PC-9 (cell line): ENCODE measurements around the gene ZDHHC12. TPM values are rescaled to one million over a fixed set of nuclear protein-coding genes. Genes with fewer than 3 reads are reported as not detected.
A peak's percentile ranks its signal among the peaks of the same experiment; 100 is the strongest.

ENCODE experiments used
- BruUV-seq: library from RNA; stranded (reverse); fragments of 400-500 nt; replicated peaks from 2 replicates; lab custom pipeline; 2021; lab: Mats Ljungman, UMichigan
- CTCF ChIA-PET: fragments of 300-600 bp; sonication (Branson Sonifier 250); formaldehyde crosslinking; loops from one replicate; lab custom pipeline; 2022; ENCODE audit warnings: antibody characterized with exemption; lab: Charles Lee
- POLR2A ChIA-PET: fragments of 300-600 bp; sonication (Branson Sonifier 250); formaldehyde crosslinking; loops from one replicate; lab custom pipeline; 2022; ENCODE audit warnings: antibody characterized with exemption; ENCODE audit not compliant: unreplicated experiment; lab: Charles Lee
- DNase-seq, 2 experiments: peaks; one replicate each; pipeline versions ENCODE4 v3.0.0 to v3.0.0-alpha.2; 2015 to 2022; ENCODE audit warnings: mixed read lengths in 1 of 2
- H2AFZ ChIP-seq: fragments of 200-600 bp; sonication (generic); 2 replicates; pipeline ENCODE4 v1.8.1; 2017; ENCODE audit warnings: antibody characterized with exemption
- H3F3A ChIP-seq: fragments of 200-600 bp; sonication (generic); 2 replicates; pipeline ENCODE4 v1.8.1; 2017; ENCODE audit warnings: antibody characterized with exemption, mild to moderate bottlenecking, low read depth; ENCODE audit not compliant: insufficient read depth
- H3K27ac ChIP-seq: fragments of 200-600 bp; sonication (generic); 2 replicates; pipeline ENCODE4 v1.6.1; 2016; ENCODE audit warnings: mixed run types
- H3K27me3 ChIP-seq: fragments of 200-600 bp; sonication (generic); 2 replicates; pipeline ENCODE4 v1.6.1; 2016; ENCODE audit warnings: low read depth, mixed run types; ENCODE audit not compliant: insufficient read depth
- H3K36me3 ChIP-seq: fragments of 200-600 bp; sonication (generic); 2 replicates; pipeline ENCODE4 v1.6.1; 2016; ENCODE audit warnings: low read depth, mixed run types
- H3K4me1 ChIP-seq: fragments of 200-600 bp; sonication (generic); replicated peaks from 2 replicates; pipeline ENCODE4 v1.6.1; 2016; ENCODE audit warnings: mixed run types; ENCODE audit not compliant: insufficient read depth
- H3K4me2 ChIP-seq: fragments of 200-600 bp; sonication (generic); 2 replicates; pipeline ENCODE4 v1.6.1; 2017; ENCODE audit warnings: mixed run types
- H3K4me3 ChIP-seq: fragments of 200-600 bp; sonication (generic); 2 replicates; pipeline ENCODE4 v1.6.1; 2016; ENCODE audit warnings: mixed run types
- H3K79me2 ChIP-seq: fragments of 200-600 bp; sonication (generic); 2 replicates; pipeline ENCODE4 v1.6.1; 2017; ENCODE audit warnings: low read depth, mixed run types
- H3K9me2 ChIP-seq: fragments of 200-600 bp; sonication (generic); 2 replicates; pipeline ENCODE4 v1.8.1; 2017; ENCODE audit warnings: mild to moderate bottlenecking; ENCODE audit not compliant: insufficient read depth
- H3K9me3 ChIP-seq: fragments of 200-600 bp; sonication (generic); 2 replicates; pipeline ENCODE4 v1.8.1; 2016; ENCODE audit warnings: low read depth; ENCODE audit not compliant: insufficient read depth
- H4K20me1 ChIP-seq: fragments of 200-600 bp; sonication (generic); 2 replicates; pipeline ENCODE4 v1.8.1; 2017; ENCODE audit not compliant: insufficient read depth
- EZH2 ChIP-seq: fragments of 200-600 bp; sonication (generic); IDR thresholded peaks from 2 replicates; pipeline ENCODE4 v1.8.0; 2017; ENCODE audit warnings: antibody characterized with exemption, low read depth
- intact Hi-C: fragments of 100-400 bp; cut with micrococcal nuclease; formaldehyde crosslinking; loops from one replicate; pipeline ENCODE4 v1.10.0; 2022; ENCODE audit not compliant: unreplicated experiment
- total RNA-seq: library from RNA; stranded (reverse); gene quantifications from 2 replicates; pipeline ENCODE4 v1.2.3, GENCODE V29; 2021
- TF ChIP-seq, protein P1 (sequence below): fragments of 200-600 bp; sonication (generic); conservative IDR thresholded peaks from 2 replicates; pipeline ENCODE4 v1.6.1; 2017; ENCODE audit warnings: mixed run types, antibody characterized with exemption, mild to moderate bottlenecking, moderate library complexity

The ZDHHC12 gene
- total RNA-seq, 1 experiment from 2014 or later: 102 TPM

GRCh38 chr9:128684325-128685199 lies 39.4 kb downstream of the ZDHHC12 start:
- Histone ChIP-seq H3K36me3 (0 out of 2 replicates have a peak, but pooled peaks cover 6% of the 10 kb centered on the region), H3K9me2 (no peaks in the 10 kb centered on the region), H3K4me3 (peak overlapping the region; percentile 94), H3K4me2 (peak overlapping the region; percentile 99), H3F3A (peaks cover 48% of the 10 kb centered on the region), H3K4me1 (peaks cover 45% of the 10 kb centered on the region), H3K27me3 (no peaks in the 10 kb centered on the region), H3K79me2 (peaks cover 76% of the 10 kb centered on the region), H2AFZ (peak overlapping the region; percentile 32; the same call in 1 of the 2 replicates), H4K20me1 (peaks cover 15% of the 10 kb centered on the region), H3K27ac (peak overlapping the region; percentile 99), H3K9me3 (no peaks in the 10 kb centered on the region)
- peak; percentile 86 to 90 for DNase-seq
- intact Hi-C loops: loop anchor here (1.0 to 10.0 kb wide), 4 partner anchors 40 to 340 kb away; partner anchors contain the start of genes ODF2, SH3GLB2 and ZDHHC12
- CTCF ChIA-PET: interaction anchor here (0.5 to 0.8 kb wide), 3 partner anchors 17 to 97 kb away, joined by 3 to 5 read pairs (median 3); partner anchors contain the start of gene PKN3
- no peak for TF ChIP-seq EZH2
- TF ChIP-seq, protein P1, sequence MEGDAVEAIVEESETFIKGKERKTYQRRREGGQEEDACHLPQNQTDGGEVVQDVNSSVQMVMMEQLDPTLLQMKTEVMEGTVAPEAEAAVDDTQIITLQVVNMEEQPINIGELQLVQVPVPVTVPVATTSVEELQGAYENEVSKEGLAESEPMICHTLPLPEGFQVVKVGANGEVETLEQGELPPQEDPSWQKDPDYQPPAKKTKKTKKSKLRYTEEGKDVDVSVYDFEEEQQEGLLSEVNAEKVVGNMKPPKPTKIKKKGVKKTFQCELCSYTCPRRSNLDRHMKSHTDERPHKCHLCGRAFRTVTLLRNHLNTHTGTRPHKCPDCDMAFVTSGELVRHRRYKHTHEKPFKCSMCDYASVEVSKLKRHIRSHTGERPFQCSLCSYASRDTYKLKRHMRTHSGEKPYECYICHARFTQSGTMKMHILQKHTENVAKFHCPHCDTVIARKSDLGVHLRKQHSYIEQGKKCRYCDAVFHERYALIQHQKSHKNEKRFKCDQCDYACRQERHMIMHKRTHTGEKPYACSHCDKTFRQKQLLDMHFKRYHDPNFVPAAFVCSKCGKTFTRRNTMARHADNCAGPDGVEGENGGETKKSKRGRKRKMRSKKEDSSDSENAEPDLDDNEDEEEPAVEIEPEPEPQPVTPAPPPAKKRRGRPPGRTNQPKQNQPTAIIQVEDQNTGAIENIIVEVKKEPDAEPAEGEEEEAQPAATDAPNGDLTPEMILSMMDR: no peak
- no TSS peak for BruUV-seq
- POLR2A ChIA-PET: interaction anchor here (0.6 to 1.8 kb wide), 7 partner anchors 8 to 145 kb away, joined by 3 to 20 read pairs (median 5); partner anchors contain the start of genes SPOUT1 and ZDHHC12

DNA sequence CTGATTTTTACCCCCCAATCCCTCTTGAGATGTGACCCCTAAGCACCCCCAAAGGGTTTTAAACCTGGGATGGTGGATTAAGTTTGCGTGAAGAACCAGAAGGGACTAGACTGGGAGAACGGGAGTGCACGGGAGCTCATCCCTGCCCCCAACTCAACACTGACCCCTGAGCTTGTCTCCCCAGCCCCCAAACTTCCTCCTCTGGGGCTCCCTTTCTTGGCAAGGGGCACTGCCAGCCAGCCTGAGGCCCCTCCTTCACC lies 39.9 kb downstream of the ZDHHC12 start:
- TSS peak; percentile 67 for BruUV-seq
- peak overlapping the region; percentile 94 for H3K4me3 ChIP-seq
- no peak for DNase-seq
- TF ChIP-seq, protein P1: no peak
- no peak for TF ChIP-seq EZH2
- POLR2A ChIA-PET: interaction anchor here (0.6 to 1.8 kb wide), 3 partner anchors 8 to 48 kb away, joined by 3 to 20 read pairs (median 16); no protein-coding TSS in a partner anchor
- peaks cover 76% of the 10 kb centered on the region for H3K79me2 ChIP-seq
- intact Hi-C loops: loop anchor here (1.0 to 10.0 kb wide), 3 partner anchors 40 to 341 kb away; partner anchors contain the start of genes ODF2, SH3GLB2 and ZDHHC12
- CTCF ChIA-PET: interaction anchor here (0.5 to 0.8 kb wide), 2 partner anchors 18 to 97 kb away, joined by 3 read pairs; partner anchors contain the start of gene PKN3
- peaks cover 15% of the 10 kb centered on the region for H4K20me1 ChIP-seq
- H3K27me3 ChIP-seq: no peaks in the 10 kb centered on the region
- H2AFZ ChIP-seq: peak overlapping the region; percentile 32; the same call in 1 of the 2 replicates
- H3K4me2 ChIP-seq: peak overlapping the region; percentile 99
- no peaks in the 10 kb centered on the region for H3K9me3 ChIP-seq
- H3K4me1 ChIP-seq: peaks cover 45% of the 10 kb centered on the region
- H3K36me3 ChIP-seq: 0 out of 2 replicates have a peak, but pooled peaks cover 6% of the 10 kb centered on the region
- H3K9me2 ChIP-seq: no peaks in the 10 kb centered on the region
- peak overlapping the region; percentile 99 for H3K27ac ChIP-seq
- peaks cover 48% of the 10 kb centered on the region for H3F3A ChIP-seq
